Stimulated activated CD4-positive, alpha-beta T cell treated with anti-CD3 and anti-CD28 coated beads, Interleukin-1b, Interleukin-23, amount 100 ng/mL, for 24 hours (primary cell): ENCODE results near the gene STOX2.

Experiments
- DNase-seq, 4 experiments: peaks; one replicate each; pipeline ENCODE4 v3.0.0-alpha.2; 2020; ENCODE audit warnings: low read depth in 4 of 4, low spot score in 1 of 4

STOX2 gene

GRCh38 chr4:183984566-183984965 is 79.5 kb downstream of the STOX2 start:
- no peak for DNase-seq

GRCh38 chr4:183985786-183986185 is 80.7 kb downstream of the STOX2 start:
- no peak for DNase-seq

GRCh38 chr4:183986291-183986970 is 81.3 kb downstream of the STOX2 start:
- no peak for DNase-seq

- DNase-seq: no peak
These were observed 82.2 kb downstream of the STOX2 start for GRCh38 chr4:183986971-183987946.

GRCh38 chr4:183987987-183988392 is 82.9 kb downstream of the STOX2 start:
- DNase-seq: no peak

- no peak for DNase-seq
These were observed 83.8 kb downstream of the STOX2 start for GRCh38 chr4:183988874-183989273.

- DNase-seq: no peak
These were observed 84.4 kb downstream of the STOX2 start for GRCh38 chr4:183989461-183989860.

- no peak for DNase-seq
These were observed 84.8 kb downstream of the STOX2 start for GRCh38 chr4:183989931-183990330.

GRCh38 chr4:183993676-183994075 is 88.6 kb downstream of the STOX2 start:
- no peak for DNase-seq

- DNase-seq: no peak
These were observed 90.5 kb downstream of the STOX2 start for GRCh38 chr4:183995570-183995969.

- DNase-seq: no peak
These were observed 91.8 kb downstream of the STOX2 start for GRCh38 chr4:183996868-183997267.

GRCh38 chr4:183999435-183999834 is 94.3 kb downstream of the STOX2 start:
- DNase-seq: no peak

- no peak for DNase-seq
These were observed 95.6 kb downstream of the STOX2 start for GRCh38 chr4:184000457-184001396.

- DNase-seq: no peak
These were observed 98.3 kb downstream of the STOX2 start for GRCh38 chr4:184003433-184003832.

GRCh38 chr4:184007891-184008290 is 102.8 kb downstream of the STOX2 start:
- DNase-seq: no peak

- no peak for DNase-seq
These were observed 105.6 kb downstream of the STOX2 start for GRCh38 chr4:184010696-184011095.

GRCh38 chr4:184011826-184012380 is 106.8 kb downstream of the STOX2 start:
- no peak for DNase-seq

GRCh38 chr4:184012937-184013336 is 107.8 kb downstream of the STOX2 start:
- DNase-seq: no peak

- DNase-seq: no peak
These were observed 109.2 kb downstream of the STOX2 start for GRCh38 chr4:184014301-184014700.

- DNase-seq: no peak
These were observed 111.9 kb downstream of the STOX2 start for GRCh38 chr4:184016759-184017668.
